Astrocyte (in vitro differentiated cells and primary cell): ENCODE measurements around the gene NFATC3. TPM values are rescaled to one million over a fixed set of nuclear protein-coding genes. Genes with fewer than 3 reads are reported as not detected.

Experiments
- DNase-seq: peaks from one replicate; pipeline ENCODE4 v3.0.0-alpha.2; 2010; ENCODE audit warnings: low read depth
- FAIRE-seq: peaks from 2 replicates; lab custom pipeline; 2011; peaks lifted over from hg19 to GRCh38; lab: Jason Lieb, UNC
- H2AFZ ChIP-seq: 2 replicates; pipeline ENCODE4 v1.6.0; 2012; ENCODE audit warnings: low read depth, low read length, inconsistent platforms
- H3K27ac ChIP-seq: 2 replicates; pipeline ENCODE4 v1.5.1; 2011; ENCODE audit warnings: low read depth, low read length, inconsistent platforms
- H3K27me3 ChIP-seq: 2 replicates; pipeline ENCODE4 v1.6.0; 2011; ENCODE audit warnings: low read length, inconsistent platforms; ENCODE audit not compliant: insufficient read depth
- H3K36me3 ChIP-seq: 2 replicates; pipeline ENCODE4 v1.5.1; 2011; ENCODE audit warnings: low read length, inconsistent platforms; ENCODE audit not compliant: insufficient read depth
- H3K4me1 ChIP-seq: 2 replicates; pipeline ENCODE4 v1.5.1; 2011; ENCODE audit warnings: low read length, inconsistent platforms; ENCODE audit not compliant: insufficient read depth
- H3K4me2 ChIP-seq: 2 replicates; pipeline ENCODE4 v1.6.0; 2012; ENCODE audit warnings: low read length, inconsistent platforms
- H3K4me3 ChIP-seq: 2 replicates; pipeline ENCODE4 v1.5.1; 2011; ENCODE audit warnings: low read depth, mild to moderate bottlenecking, low read length, inconsistent platforms; ENCODE audit not compliant: insufficient read depth
- H3K79me2 ChIP-seq: 2 replicates; pipeline ENCODE4 v1.6.0; 2012; ENCODE audit warnings: mild to moderate bottlenecking, low read length, inconsistent platforms; ENCODE audit not compliant: insufficient read depth
- H3K9ac ChIP-seq: 2 replicates; pipeline ENCODE4 v1.6.0; 2012; ENCODE audit warnings: mild to moderate bottlenecking, low read length, inconsistent platforms
- H3K9me3 ChIP-seq: 2 replicates; pipeline ENCODE4 v1.5.1; 2012; ENCODE audit warnings: low read depth, mild to moderate bottlenecking, low read length, inconsistent platforms; ENCODE audit not compliant: insufficient read depth
- H4K20me1 ChIP-seq: 2 replicates; pipeline ENCODE4 v1.6.0; 2012; ENCODE audit warnings: low read length, inconsistent platforms; ENCODE audit not compliant: insufficient read depth
- H3K27ac Mint-ChIP-seq: one replicate; pipeline ENCODE4 v1.8.0; 2021; ENCODE audit warnings: mild to moderate bottlenecking, mixed read lengths; ENCODE audit not compliant: unreplicated experiment
- H3K27me3 Mint-ChIP-seq: one replicate; pipeline ENCODE4 v1.8.0; 2021; ENCODE audit warnings: low read depth, mixed read lengths; ENCODE audit not compliant: unreplicated experiment
- H3K36me3 Mint-ChIP-seq: one replicate; pipeline ENCODE4 v1.8.0; 2021; ENCODE audit warnings: low read depth, mixed read lengths; ENCODE audit not compliant: unreplicated experiment
- H3K4me1 Mint-ChIP-seq: one replicate; pipeline ENCODE4 v1.8.0; 2021; ENCODE audit warnings: low read depth, mixed read lengths; ENCODE audit not compliant: unreplicated experiment
- H3K4me3 Mint-ChIP-seq: one replicate; pipeline ENCODE4 v1.8.0; 2021; ENCODE audit warnings: mild to moderate bottlenecking, moderate library complexity, mixed read lengths; ENCODE audit not compliant: unreplicated experiment
- H3K9me3 Mint-ChIP-seq: one replicate; pipeline ENCODE4 v1.8.0; 2021; ENCODE audit warnings: mild to moderate bottlenecking, mixed read lengths; ENCODE audit not compliant: unreplicated experiment
- EZH2 ChIP-seq: IDR thresholded peaks from 2 replicates; pipeline ENCODE4 v1.6.1; 2012; ENCODE audit warnings: mild to moderate bottlenecking, low read length, inconsistent platforms; ENCODE audit not compliant: insufficient read depth
- total RNA-seq: library from RNA; stranded (reverse); gene quantifications from 2 replicates; pipeline ENCODE4 v1.2.1, GENCODE V29; 2021
- TF ChIP-seq, protein P1 (sequence below): IDR thresholded peaks from 2 replicates; pipeline ENCODE4 v1.5.1; 2011; ENCODE audit warnings: low read depth, mild to moderate bottlenecking, inconsistent platforms, low read length, moderate library complexity; ENCODE audit not compliant: insufficient read depth

NFATC3 gene
- total RNA-seq, 1 donor from 2014 or later: 34.0 TPM

- Histone ChIP-seq H3K4me1 (no peaks in the 10 kb centered on the region), H3K4me3 (no peak overlapping the region), H3K9me3 (no peaks in the 10 kb centered on the region), H4K20me1 (peaks cover 5% of the 10 kb centered on the region), H3K9ac (no peak overlapping the region), H3K4me2 (no peak overlapping the region), H3K36me3 (no peaks in the 10 kb centered on the region), H3K27ac (no peak overlapping the region), H3K79me2 (peaks cover under 1% of the 10 kb centered on the region), H3K27me3 (no peaks in the 10 kb centered on the region), H2AFZ (no peak overlapping the region)
- Mint-ChIP-seq H3K27ac (no peak overlapping the region), H3K27me3 (no peaks in the 10 kb centered on the region), H3K36me3 (peaks cover 5% of the 10 kb centered on the region), H3K4me3 (no peak overlapping the region), H3K4me1 (peaks cover 3% of the 10 kb centered on the region), H3K9me3 (no peaks in the 10 kb centered on the region)
- no peak for DNase-seq
- no peak for TF ChIP-seq EZH2
- TF ChIP-seq, protein P1, sequence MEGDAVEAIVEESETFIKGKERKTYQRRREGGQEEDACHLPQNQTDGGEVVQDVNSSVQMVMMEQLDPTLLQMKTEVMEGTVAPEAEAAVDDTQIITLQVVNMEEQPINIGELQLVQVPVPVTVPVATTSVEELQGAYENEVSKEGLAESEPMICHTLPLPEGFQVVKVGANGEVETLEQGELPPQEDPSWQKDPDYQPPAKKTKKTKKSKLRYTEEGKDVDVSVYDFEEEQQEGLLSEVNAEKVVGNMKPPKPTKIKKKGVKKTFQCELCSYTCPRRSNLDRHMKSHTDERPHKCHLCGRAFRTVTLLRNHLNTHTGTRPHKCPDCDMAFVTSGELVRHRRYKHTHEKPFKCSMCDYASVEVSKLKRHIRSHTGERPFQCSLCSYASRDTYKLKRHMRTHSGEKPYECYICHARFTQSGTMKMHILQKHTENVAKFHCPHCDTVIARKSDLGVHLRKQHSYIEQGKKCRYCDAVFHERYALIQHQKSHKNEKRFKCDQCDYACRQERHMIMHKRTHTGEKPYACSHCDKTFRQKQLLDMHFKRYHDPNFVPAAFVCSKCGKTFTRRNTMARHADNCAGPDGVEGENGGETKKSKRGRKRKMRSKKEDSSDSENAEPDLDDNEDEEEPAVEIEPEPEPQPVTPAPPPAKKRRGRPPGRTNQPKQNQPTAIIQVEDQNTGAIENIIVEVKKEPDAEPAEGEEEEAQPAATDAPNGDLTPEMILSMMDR: no peak
- FAIRE-seq: no peak
Measured at GRCh38 chr16:68217506-68217905, 132.3 kb downstream of the NFATC3 start.

GRCh38 chr16:68219725-68220351 lies 134.7 kb downstream of the NFATC3 start:
- no peak for DNase-seq
- H3K9me3 Mint-ChIP-seq: no peaks in the 10 kb centered on the region
- Histone ChIP-seq H3K27ac (no peak overlapping the region), H3K9ac (no peak overlapping the region), H3K36me3 (no peaks in the 10 kb centered on the region), H3K4me2 (no peak overlapping the region), H3K4me3 (no peak overlapping the region), H3K79me2 (no peaks in the 10 kb centered on the region), H2AFZ (no peak overlapping the region), H3K9me3 (no peaks in the 10 kb centered on the region), H4K20me1 (peaks cover 3% of the 10 kb centered on the region), H3K4me1 (no peaks in the 10 kb centered on the region), H3K27me3 (no peaks in the 10 kb centered on the region)
- TF ChIP-seq, protein P1: no peak
- no peak for TF ChIP-seq EZH2
- peaks cover 3% of the 10 kb centered on the region for H3K36me3 Mint-ChIP-seq
- H3K4me3 Mint-ChIP-seq: no peak overlapping the region
- peaks cover 3% of the 10 kb centered on the region for H3K4me1 Mint-ChIP-seq
- no peak for FAIRE-seq
- no peak overlapping the region for H3K27ac Mint-ChIP-seq
- H3K27me3 Mint-ChIP-seq: no peaks in the 10 kb centered on the region

DNA sequence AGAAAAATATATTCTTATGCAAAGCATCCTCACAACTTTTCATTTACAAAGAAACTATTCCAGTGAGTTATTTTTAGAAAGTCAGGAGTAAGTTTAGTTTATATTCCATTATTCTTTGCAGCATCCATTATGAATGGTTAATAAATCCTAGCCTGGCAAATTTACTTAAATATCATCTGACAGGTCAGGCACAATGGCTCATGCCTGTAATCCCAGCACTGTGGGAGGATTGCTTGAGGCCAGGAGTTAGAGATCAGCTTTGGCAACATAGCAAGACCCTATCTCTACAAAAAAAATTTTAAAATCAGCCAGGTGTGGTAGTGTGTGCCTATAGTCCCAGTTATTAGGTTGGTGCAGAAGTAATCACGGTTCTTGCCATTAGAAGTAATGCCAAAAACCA lies 137.9 kb downstream of the NFATC3 start:
- TF ChIP-seq, protein P1: no peak
- no peak for TF ChIP-seq EZH2
- Mint-ChIP-seq H3K36me3 (no peaks in the 10 kb centered on the region), H3K27ac (no peak overlapping the region), H3K27me3 (no peaks in the 10 kb centered on the region), H3K4me1 (peaks cover 10% of the 10 kb centered on the region), H3K9me3 (no peaks in the 10 kb centered on the region), H3K4me3 (no peak overlapping the region)
- Histone ChIP-seq H2AFZ (no peak overlapping the region), H3K4me2 (no peak overlapping the region), H3K27me3 (no peaks in the 10 kb centered on the region), H3K4me1 (no peaks in the 10 kb centered on the region), H3K27ac (no peak overlapping the region), H3K79me2 (no peaks in the 10 kb centered on the region), H3K4me3 (no peak overlapping the region), H4K20me1 (peaks cover 3% of the 10 kb centered on the region), H3K36me3 (no peaks in the 10 kb centered on the region), H3K9ac (no peak overlapping the region), H3K9me3 (no peaks in the 10 kb centered on the region)
- DNase-seq: no peak
- no peak for FAIRE-seq
